Measurements from ENCODE around the gene IFIT1.

IFIT1 gene

GRCh38 chr10:89345367-89346000 lies 46.9 kb upstream of the IFIT1 start:
- H3K27me3 ChIP-seq (ENCODE audit: insufficient read depth, poor library complexity, severe bottlenecking) = no peaks in the 10 kb centered on the region
- TF ChIP-seq, protein P1, sequence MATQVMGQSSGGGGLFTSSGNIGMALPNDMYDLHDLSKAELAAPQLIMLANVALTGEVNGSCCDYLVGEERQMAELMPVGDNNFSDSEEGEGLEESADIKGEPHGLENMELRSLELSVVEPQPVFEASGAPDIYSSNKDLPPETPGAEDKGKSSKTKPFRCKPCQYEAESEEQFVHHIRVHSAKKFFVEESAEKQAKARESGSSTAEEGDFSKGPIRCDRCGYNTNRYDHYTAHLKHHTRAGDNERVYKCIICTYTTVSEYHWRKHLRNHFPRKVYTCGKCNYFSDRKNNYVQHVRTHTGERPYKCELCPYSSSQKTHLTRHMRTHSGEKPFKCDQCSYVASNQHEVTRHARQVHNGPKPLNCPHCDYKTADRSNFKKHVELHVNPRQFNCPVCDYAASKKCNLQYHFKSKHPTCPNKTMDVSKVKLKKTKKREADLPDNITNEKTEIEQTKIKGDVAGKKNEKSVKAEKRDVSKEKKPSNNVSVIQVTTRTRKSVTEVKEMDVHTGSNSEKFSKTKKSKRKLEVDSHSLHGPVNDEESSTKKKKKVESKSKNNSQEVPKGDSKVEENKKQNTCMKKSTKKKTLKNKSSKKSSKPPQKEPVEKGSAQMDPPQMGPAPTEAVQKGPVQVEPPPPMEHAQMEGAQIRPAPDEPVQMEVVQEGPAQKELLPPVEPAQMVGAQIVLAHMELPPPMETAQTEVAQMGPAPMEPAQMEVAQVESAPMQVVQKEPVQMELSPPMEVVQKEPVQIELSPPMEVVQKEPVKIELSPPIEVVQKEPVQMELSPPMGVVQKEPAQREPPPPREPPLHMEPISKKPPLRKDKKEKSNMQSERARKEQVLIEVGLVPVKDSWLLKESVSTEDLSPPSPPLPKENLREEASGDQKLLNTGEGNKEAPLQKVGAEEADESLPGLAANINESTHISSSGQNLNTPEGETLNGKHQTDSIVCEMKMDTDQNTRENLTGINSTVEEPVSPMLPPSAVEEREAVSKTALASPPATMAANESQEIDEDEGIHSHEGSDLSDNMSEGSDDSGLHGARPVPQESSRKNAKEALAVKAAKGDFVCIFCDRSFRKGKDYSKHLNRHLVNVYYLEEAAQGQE (IDR thresholded peaks at IDR 0.05; ENCODE audit: insufficient replicate concordance, low read depth) = no peak
- no peak for TF ChIP-seq SPI1 (IDR thresholded peaks at IDR 0.05; ENCODE audit: borderline replicate concordance, low read depth)
- no peak for TF ChIP-seq POLR2AphosphoS5 (IDR thresholded peaks at IDR 0.05; ENCODE audit: low read depth)
- TF ChIP-seq GABPA (IDR thresholded peaks at IDR 0.05; ENCODE audit: low read depth) = no peak
- TF ChIP-seq, protein P2, sequence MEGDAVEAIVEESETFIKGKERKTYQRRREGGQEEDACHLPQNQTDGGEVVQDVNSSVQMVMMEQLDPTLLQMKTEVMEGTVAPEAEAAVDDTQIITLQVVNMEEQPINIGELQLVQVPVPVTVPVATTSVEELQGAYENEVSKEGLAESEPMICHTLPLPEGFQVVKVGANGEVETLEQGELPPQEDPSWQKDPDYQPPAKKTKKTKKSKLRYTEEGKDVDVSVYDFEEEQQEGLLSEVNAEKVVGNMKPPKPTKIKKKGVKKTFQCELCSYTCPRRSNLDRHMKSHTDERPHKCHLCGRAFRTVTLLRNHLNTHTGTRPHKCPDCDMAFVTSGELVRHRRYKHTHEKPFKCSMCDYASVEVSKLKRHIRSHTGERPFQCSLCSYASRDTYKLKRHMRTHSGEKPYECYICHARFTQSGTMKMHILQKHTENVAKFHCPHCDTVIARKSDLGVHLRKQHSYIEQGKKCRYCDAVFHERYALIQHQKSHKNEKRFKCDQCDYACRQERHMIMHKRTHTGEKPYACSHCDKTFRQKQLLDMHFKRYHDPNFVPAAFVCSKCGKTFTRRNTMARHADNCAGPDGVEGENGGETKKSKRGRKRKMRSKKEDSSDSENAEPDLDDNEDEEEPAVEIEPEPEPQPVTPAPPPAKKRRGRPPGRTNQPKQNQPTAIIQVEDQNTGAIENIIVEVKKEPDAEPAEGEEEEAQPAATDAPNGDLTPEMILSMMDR (IDR thresholded peaks at IDR 0.05; ENCODE audit: insufficient read depth, low read length) = no peak

GRCh38 chr10:89346405-89347254 lies 45.8 kb upstream of the IFIT1 start:
- TF ChIP-seq GABPA (IDR thresholded peaks at IDR 0.05; ENCODE audit: low read depth) = no peak
- TF ChIP-seq, protein P1 (IDR thresholded peaks at IDR 0.05; ENCODE audit: insufficient replicate concordance, low read depth) = no peak
- TF ChIP-seq, protein P2 (IDR thresholded peaks at IDR 0.05; ENCODE audit: insufficient read depth, low read length) = no peak
- no peak for TF ChIP-seq SPI1 (IDR thresholded peaks at IDR 0.05; ENCODE audit: borderline replicate concordance, low read depth)
- no peak for TF ChIP-seq POLR2AphosphoS5 (IDR thresholded peaks at IDR 0.05; ENCODE audit: low read depth)
- no peaks in the 10 kb centered on the region for H3K27me3 ChIP-seq (ENCODE audit: insufficient read depth, poor library complexity, severe bottlenecking)
- peak in 1 of 2 experiments; percentile 20 for DNase-seq (ENCODE audit: low read depth in 1 of 2, low spot score in 1 of 2)
- H3K27ac ChIP-seq (replicated peaks) = no peak overlapping the region
- H3K4me3 ChIP-seq (replicated peaks; ENCODE audit: insufficient read depth, low read length) = no peak overlapping the region

More at GRCh38 chr10:89345367-89346000, 46.9 kb upstream of the IFIT1 start:
- Histone ChIP-seq H3K27ac (replicated peaks) (no peak overlapping the region), H3K4me3 (replicated peaks; ENCODE audit: insufficient read depth, low read length) (no peak overlapping the region)
- DNase-seq (ENCODE audit: low read depth in 1 of 2, low spot score in 1 of 2) = no peak

- DNase-seq (ENCODE audit: low read depth in 1 of 2, low spot score in 1 of 2) = no peak
- Histone ChIP-seq H3K27me3 (ENCODE audit: insufficient read depth, poor library complexity, severe bottlenecking) (no peaks in the 10 kb centered on the region), H3K27ac (replicated peaks) (no peak overlapping the region), H3K4me3 (replicated peaks; ENCODE audit: insufficient read depth, low read length) (no peak overlapping the region)
- TF ChIP-seq SPI1 (IDR thresholded peaks at IDR 0.05; ENCODE audit: borderline replicate concordance, low read depth) = no peak
- TF ChIP-seq, protein P2 (IDR thresholded peaks at IDR 0.05; ENCODE audit: insufficient read depth, low read length) = no peak
- no peak for TF ChIP-seq POLR2AphosphoS5 (IDR thresholded peaks at IDR 0.05; ENCODE audit: low read depth)
- TF ChIP-seq GABPA (IDR thresholded peaks at IDR 0.05; ENCODE audit: low read depth) = no peak
- TF ChIP-seq, protein P1 (IDR thresholded peaks at IDR 0.05; ENCODE audit: insufficient replicate concordance, low read depth) = no peak
These were observed 44.5 kb upstream of the IFIT1 start for GRCh38 chr10:89347701-89348457.
